Measurements from ENCODE around the gene S100A3. TPM values are rescaled to one million over a fixed set of nuclear protein-coding genes. Genes with fewer than 3 reads are reported as not detected.
A peak's percentile ranks its signal among the peaks of the same experiment; 100 is the strongest.

Gene S100A3
- total RNA-seq, 1 donor from 2014 or later = 0.46 TPM

GRCh38 chr1:153550827-153551500 lies 1.9 kb upstream of the S100A3 start:
- no peak overlapping the region for H3K4me3 Mint-ChIP-seq (ENCODE audit: low read depth)
- no peak for DNase-seq (ENCODE audit: low spot score, unreplicated experiment)
- no peaks in the 10 kb centered on the region for H3K36me3 Mint-ChIP-seq (ENCODE audit: insufficient read depth)
- H3K27ac Mint-ChIP-seq = peak overlapping the region; percentile 58
- peaks cover 11% of the 10 kb centered on the region for H3K27me3 Mint-ChIP-seq
- no peak for TF ChIP-seq CTCF (IDR thresholded peaks at IDR 0.05; ENCODE audit: unreplicated experiment)
- H3K4me1 Mint-ChIP-seq (ENCODE audit: low read depth) = peaks cover 9% of the 10 kb centered on the region
- H3K9me3 Mint-ChIP-seq (ENCODE audit: low read depth) = no peaks in the 10 kb centered on the region

- no peaks in the 10 kb centered on the region for H3K36me3 Mint-ChIP-seq (ENCODE audit: insufficient read depth)
- no peak overlapping the region for H3K4me3 Mint-ChIP-seq (ENCODE audit: low read depth)
- no peak overlapping the region for H3K27ac Mint-ChIP-seq
- no peaks in the 10 kb centered on the region for H3K9me3 Mint-ChIP-seq (ENCODE audit: low read depth)
- H3K27me3 Mint-ChIP-seq = peaks cover 11% of the 10 kb centered on the region
- DNase-seq (ENCODE audit: low spot score, unreplicated experiment) = no peak
- no peak for TF ChIP-seq CTCF (IDR thresholded peaks at IDR 0.05; ENCODE audit: unreplicated experiment)
- peaks cover 14% of the 10 kb centered on the region for H3K4me1 Mint-ChIP-seq (ENCODE audit: low read depth)
Measured at GRCh38 chr1:153550398-153550758, 1.3 kb upstream of the S100A3 start.

GRCh38 chr1:153549741-153550397 lies 811 bp upstream of the S100A3 start:
- Mint-ChIP-seq H3K4me3 (ENCODE audit: low read depth) (no peak overlapping the region), H3K36me3 (ENCODE audit: insufficient read depth) (no peaks in the 10 kb centered on the region), H3K4me1 (ENCODE audit: low read depth) (peaks cover 19% of the 10 kb centered on the region), H3K27me3 (peaks cover 11% of the 10 kb centered on the region), H3K9me3 (ENCODE audit: low read depth) (no peaks in the 10 kb centered on the region), H3K27ac (no peak overlapping the region)
- TF ChIP-seq CTCF (IDR thresholded peaks at IDR 0.05; ENCODE audit: unreplicated experiment) = no peak
- DNase-seq (ENCODE audit: low spot score, unreplicated experiment) = no peak

GRCh38 chr1:153547560-153548551 lies 1.2 kb downstream of the S100A3 start:
- H3K36me3 Mint-ChIP-seq (ENCODE audit: insufficient read depth) = no peaks in the 10 kb centered on the region
- peaks cover 11% of the 10 kb centered on the region for H3K27me3 Mint-ChIP-seq
- DNase-seq (ENCODE audit: low spot score, unreplicated experiment) = no peak
- H3K27ac Mint-ChIP-seq = peak overlapping the region; percentile 52
- H3K9me3 Mint-ChIP-seq (ENCODE audit: low read depth) = no peaks in the 10 kb centered on the region
- no peak for TF ChIP-seq CTCF (IDR thresholded peaks at IDR 0.05; ENCODE audit: unreplicated experiment)
- no peak overlapping the region for H3K4me3 Mint-ChIP-seq (ENCODE audit: low read depth)
- peaks cover 27% of the 10 kb centered on the region for H3K4me1 Mint-ChIP-seq (ENCODE audit: low read depth)

Measured in progenitor cell of endocrine pancreas (in vitro differentiated cells).